PC-9 (cell line): ENCODE results near the gene WDFY1. TPM values are rescaled to one million over a fixed set of nuclear protein-coding genes. Genes with fewer than 3 reads are reported as not detected.

ENCODE experiments used
- BruUV-seq: library from RNA; stranded (reverse); fragments of 400-500 nt; replicated peaks from 2 replicates; lab custom pipeline; 2021; lab: Mats Ljungman, UMichigan
- CTCF ChIA-PET: fragments of 300-600 bp; sonication (Branson Sonifier 250); formaldehyde crosslinking; loops from one replicate; lab custom pipeline; 2022; ENCODE audit warnings: antibody characterized with exemption; lab: Charles Lee
- POLR2A ChIA-PET: fragments of 300-600 bp; sonication (Branson Sonifier 250); formaldehyde crosslinking; loops from one replicate; lab custom pipeline; 2022; ENCODE audit warnings: antibody characterized with exemption; ENCODE audit not compliant: unreplicated experiment; lab: Charles Lee
- DNase-seq, 2 experiments: peaks; one replicate each; pipeline versions ENCODE4 v3.0.0 to v3.0.0-alpha.2; 2015 to 2022; ENCODE audit warnings: mixed read lengths in 1 of 2
- H2AFZ ChIP-seq: fragments of 200-600 bp; sonication (generic); 2 replicates; pipeline ENCODE4 v1.8.1; 2017; ENCODE audit warnings: antibody characterized with exemption
- H3F3A ChIP-seq: fragments of 200-600 bp; sonication (generic); 2 replicates; pipeline ENCODE4 v1.8.1; 2017; ENCODE audit warnings: antibody characterized with exemption, mild to moderate bottlenecking, low read depth; ENCODE audit not compliant: insufficient read depth
- H3K27ac ChIP-seq: fragments of 200-600 bp; sonication (generic); 2 replicates; pipeline ENCODE4 v1.6.1; 2016; ENCODE audit warnings: mixed run types
- H3K27me3 ChIP-seq: fragments of 200-600 bp; sonication (generic); 2 replicates; pipeline ENCODE4 v1.6.1; 2016; ENCODE audit warnings: low read depth, mixed run types; ENCODE audit not compliant: insufficient read depth
- H3K36me3 ChIP-seq: fragments of 200-600 bp; sonication (generic); 2 replicates; pipeline ENCODE4 v1.6.1; 2016; ENCODE audit warnings: low read depth, mixed run types
- H3K4me1 ChIP-seq: fragments of 200-600 bp; sonication (generic); replicated peaks from 2 replicates; pipeline ENCODE4 v1.6.1; 2016; ENCODE audit warnings: mixed run types; ENCODE audit not compliant: insufficient read depth
- H3K4me2 ChIP-seq: fragments of 200-600 bp; sonication (generic); 2 replicates; pipeline ENCODE4 v1.6.1; 2017; ENCODE audit warnings: mixed run types
- H3K4me3 ChIP-seq: fragments of 200-600 bp; sonication (generic); 2 replicates; pipeline ENCODE4 v1.6.1; 2016; ENCODE audit warnings: mixed run types
- H3K79me2 ChIP-seq: fragments of 200-600 bp; sonication (generic); 2 replicates; pipeline ENCODE4 v1.6.1; 2017; ENCODE audit warnings: low read depth, mixed run types
- H3K9me2 ChIP-seq: fragments of 200-600 bp; sonication (generic); 2 replicates; pipeline ENCODE4 v1.8.1; 2017; ENCODE audit warnings: mild to moderate bottlenecking; ENCODE audit not compliant: insufficient read depth
- H3K9me3 ChIP-seq: fragments of 200-600 bp; sonication (generic); 2 replicates; pipeline ENCODE4 v1.8.1; 2016; ENCODE audit warnings: low read depth; ENCODE audit not compliant: insufficient read depth
- H4K20me1 ChIP-seq: fragments of 200-600 bp; sonication (generic); 2 replicates; pipeline ENCODE4 v1.8.1; 2017; ENCODE audit not compliant: insufficient read depth
- CTCF ChIP-seq: fragments of 200-600 bp; sonication (generic); conservative IDR thresholded peaks from 2 replicates; pipeline ENCODE4 v1.6.1; 2017; ENCODE audit warnings: mixed run types, antibody characterized with exemption, mild to moderate bottlenecking, moderate library complexity
- EZH2 ChIP-seq: fragments of 200-600 bp; sonication (generic); IDR thresholded peaks from 2 replicates; pipeline ENCODE4 v1.8.0; 2017; ENCODE audit warnings: antibody characterized with exemption, low read depth
- intact Hi-C: fragments of 100-400 bp; cut with micrococcal nuclease; formaldehyde crosslinking; loops from one replicate; pipeline ENCODE4 v1.10.0; 2022; ENCODE audit not compliant: unreplicated experiment
- total RNA-seq: library from RNA; stranded (reverse); gene quantifications from 2 replicates; pipeline ENCODE4 v1.2.3, GENCODE V29; 2021

WDFY1 gene
- total RNA-seq, 1 experiment from 2014 or later: 81.9 TPM

GRCh38 chr2:223832241-223832903, 112.8 kb downstream of the WDFY1 start:
- Histone ChIP-seq H2AFZ (no peak overlapping the region), H3K4me2 (no peak overlapping the region), H3K79me2 (peaks cover 88% of the 10 kb centered on the region), H3K27me3 (no peaks in the 10 kb centered on the region), H4K20me1 (no peaks in the 10 kb centered on the region; the same call in 1 of the 2 replicates), H3K9me2 (no peaks in the 10 kb centered on the region), H3K9me3 (no peaks in the 10 kb centered on the region), H3K36me3 (no peaks in the 10 kb centered on the region), H3F3A (peaks cover 23% of the 10 kb centered on the region), H3K4me1 (peaks cover 18% of the 10 kb centered on the region), H3K27ac (no peak overlapping the region), H3K4me3 (no peak overlapping the region)
- TF ChIP-seq EZH2 (no peak), CTCF (no peak)
- BruUV-seq: no TSS peak
- DNase-seq: no peak
- intact Hi-C loops: loop anchor here (10.0 kb wide), 1 partner anchor 652 kb away; no protein-coding TSS in a partner anchor
- POLR2A ChIA-PET: interaction anchor here (0.7 kb wide), 1 partner anchor 19 kb away, joined by 7 read pairs; no protein-coding TSS in a partner anchor
- CTCF ChIA-PET: interaction anchor here (0.6 kb wide), 1 partner anchor 52 kb away, joined by 4 read pairs; no protein-coding TSS in a partner anchor

GRCh38 chr2:223829128-223829527, 116.0 kb downstream of the WDFY1 start:
- Histone ChIP-seq H3K27ac (no peak overlapping the region), H4K20me1 (no peaks in the 10 kb centered on the region), H3K9me2 (no peaks in the 10 kb centered on the region), H3K4me2 (no peak overlapping the region), H2AFZ (no peak overlapping the region), H3K9me3 (no peaks in the 10 kb centered on the region), H3K27me3 (no peaks in the 10 kb centered on the region), H3K36me3 (no peaks in the 10 kb centered on the region), H3K79me2 (peaks cover 84% of the 10 kb centered on the region), H3F3A (peaks cover 6% of the 10 kb centered on the region; the same call in 1 of the 2 replicates), H3K4me3 (no peak overlapping the region), H3K4me1 (no peaks in the 10 kb centered on the region)
- no peak for DNase-seq
- no peak for TF ChIP-seq CTCF
- TF ChIP-seq EZH2: no peak
- intact Hi-C loops: no loop called here
- CTCF ChIA-PET: interaction anchor here (0.6 kb wide), 1 partner anchor 204 kb away, joined by 6 read pairs; no protein-coding TSS in a partner anchor
- POLR2A ChIA-PET: interaction anchor here (0.7 kb wide), 1 partner anchor 9 kb away, joined by 3 read pairs; no protein-coding TSS in a partner anchor
- BruUV-seq: no TSS peak

- intact Hi-C loops: no loop called here
Measured at GRCh38 chr2:223828314-223828713, 116.8 kb downstream of the WDFY1 start.

More at GRCh38 chr2:223828314-223828713, 116.8 kb downstream of the WDFY1 start:
- TF ChIP-seq EZH2: no peak
- no peak for TF ChIP-seq CTCF
- no peaks in the 10 kb centered on the region for H3K9me2 ChIP-seq
- H4K20me1 ChIP-seq: no peaks in the 10 kb centered on the region
- H3K27ac ChIP-seq: no peak overlapping the region
- no peak overlapping the region for H3K4me3 ChIP-seq
- H2AFZ ChIP-seq: no peak overlapping the region
- peaks cover 4% of the 10 kb centered on the region; the same call in 1 of the 2 replicates for H3F3A ChIP-seq
- ChIA-PET CTCF (interaction anchor here (0.6 kb wide), 1 partner anchor 203 kb away, joined by 6 read pairs; no protein-coding TSS in a partner anchor), POLR2A (no interaction called here)
- BruUV-seq: no TSS peak
- no peaks in the 10 kb centered on the region for H3K9me3 ChIP-seq
- no peak for DNase-seq
- H3K79me2 ChIP-seq: peaks cover 86% of the 10 kb centered on the region
- no peaks in the 10 kb centered on the region for H3K27me3 ChIP-seq
- H3K4me2 ChIP-seq: no peak overlapping the region
- no peaks in the 10 kb centered on the region for H3K36me3 ChIP-seq
- no peaks in the 10 kb centered on the region for H3K4me1 ChIP-seq
